D721Med (cell line): ENCODE data around the gene NOS2.
"Not testable (repeated sequence)": the region's sequence is repeated elsewhere in the genome, so short reads cannot be mapped to it uniquely, and the experiment has no call there.

Experiments used
- DNase-seq: peaks from one replicate; pipeline ENCODE4 v3.0.0; 2011; ENCODE audit warnings: low spot score; ENCODE audit not compliant: insufficient read length
- FAIRE-seq: peaks from 2 replicates; lab custom pipeline; 2011; peaks lifted over from hg19 to GRCh38; lab: Jason Lieb, UNC
- TF ChIP-seq, protein P1 (sequence below): IDR thresholded peaks from 2 replicates; pipeline ENCODE4 v1.5.1; 2012; ENCODE audit warnings: mild to moderate bottlenecking, control low read depth; ENCODE audit not compliant: insufficient read depth; ENCODE audit errors: missing control alignments

The NOS2 gene

GRCh38 chr17:27759528-27759927, 40.8 kb downstream of the NOS2 start:
- TF ChIP-seq, protein P1, sequence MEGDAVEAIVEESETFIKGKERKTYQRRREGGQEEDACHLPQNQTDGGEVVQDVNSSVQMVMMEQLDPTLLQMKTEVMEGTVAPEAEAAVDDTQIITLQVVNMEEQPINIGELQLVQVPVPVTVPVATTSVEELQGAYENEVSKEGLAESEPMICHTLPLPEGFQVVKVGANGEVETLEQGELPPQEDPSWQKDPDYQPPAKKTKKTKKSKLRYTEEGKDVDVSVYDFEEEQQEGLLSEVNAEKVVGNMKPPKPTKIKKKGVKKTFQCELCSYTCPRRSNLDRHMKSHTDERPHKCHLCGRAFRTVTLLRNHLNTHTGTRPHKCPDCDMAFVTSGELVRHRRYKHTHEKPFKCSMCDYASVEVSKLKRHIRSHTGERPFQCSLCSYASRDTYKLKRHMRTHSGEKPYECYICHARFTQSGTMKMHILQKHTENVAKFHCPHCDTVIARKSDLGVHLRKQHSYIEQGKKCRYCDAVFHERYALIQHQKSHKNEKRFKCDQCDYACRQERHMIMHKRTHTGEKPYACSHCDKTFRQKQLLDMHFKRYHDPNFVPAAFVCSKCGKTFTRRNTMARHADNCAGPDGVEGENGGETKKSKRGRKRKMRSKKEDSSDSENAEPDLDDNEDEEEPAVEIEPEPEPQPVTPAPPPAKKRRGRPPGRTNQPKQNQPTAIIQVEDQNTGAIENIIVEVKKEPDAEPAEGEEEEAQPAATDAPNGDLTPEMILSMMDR: no peak
- DNase-seq (no peak), FAIRE-seq (no peak)

DNA sequence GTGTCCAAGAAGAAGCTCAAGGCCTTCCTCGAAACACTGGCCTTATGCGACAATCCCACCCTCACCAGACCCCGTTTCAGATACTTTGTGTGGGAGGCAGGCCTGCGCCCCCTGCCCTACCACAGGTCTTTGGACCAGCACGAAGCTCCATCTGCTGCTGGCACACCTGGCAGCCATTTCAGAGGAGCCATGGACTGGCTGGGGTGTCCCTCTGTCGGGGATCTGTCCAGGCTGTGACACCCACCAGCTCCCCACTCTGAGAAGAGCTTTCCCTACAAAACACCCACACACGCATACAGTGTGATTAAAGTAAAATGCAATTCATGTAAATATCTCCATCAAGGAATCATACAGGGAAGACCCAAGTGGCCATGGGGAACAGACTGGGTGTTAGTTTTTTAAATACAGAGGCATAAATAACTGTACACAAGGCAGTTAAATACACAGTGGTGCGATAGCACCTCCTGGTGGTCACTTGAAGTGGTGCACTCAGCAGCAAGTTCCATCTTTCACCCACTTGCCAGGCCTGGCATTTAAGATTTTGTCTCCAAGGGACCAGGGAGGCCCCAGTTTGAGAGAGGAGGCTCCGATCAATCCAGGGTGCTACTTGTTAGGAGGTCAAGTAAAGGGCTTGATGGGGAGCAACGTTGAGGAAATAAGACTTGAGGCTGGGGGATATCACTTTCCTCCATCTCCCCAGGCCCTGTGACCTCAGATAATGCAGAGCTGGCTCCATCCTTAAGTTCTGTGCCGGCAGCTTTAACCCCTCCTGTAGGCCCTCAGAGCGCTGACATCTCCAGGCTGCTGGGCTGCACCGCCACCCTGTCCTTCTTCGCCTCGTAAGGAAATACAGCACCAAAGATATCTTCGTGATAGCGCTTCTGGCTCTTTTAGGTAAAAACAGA, 43.6 kb downstream of the NOS2 start:
- TF ChIP-seq, protein P1: peak; percentile 91
- DNase-seq (no peak), FAIRE-seq (peak; percentile 44)

GRCh38 chr17:27755706-27756466, 44.4 kb downstream of the NOS2 start:
- FAIRE-seq: no peak
- no peak for DNase-seq
- TF ChIP-seq, protein P1: no peak

- TF ChIP-seq, protein P1: no peak
- FAIRE-seq (no peak), DNase-seq (no peak)
Measured at GRCh38 chr17:27754549-27754948, 45.8 kb downstream of the NOS2 start.

- not testable (repeated sequence) for DNase-seq, FAIRE-seq
Measured at GRCh38 chr17:27753726-27754125, 46.6 kb downstream of the NOS2 start.

- not testable (repeated sequence) for FAIRE-seq, DNase-seq
Measured at GRCh38 chr17:27752831-27753619, 47.3 kb downstream of the NOS2 start.

- FAIRE-seq (no peak), DNase-seq (no peak)
- TF ChIP-seq, protein P1: no peak
Measured at GRCh38 chr17:27751622-27752490, 48.5 kb downstream of the NOS2 start.
